Measurements from ENCODE around the gene OCIAD2.
"Not testable (repeated sequence)": the region's sequence is repeated elsewhere in the genome, so short reads cannot be mapped to it uniquely, and the experiment has no call there.

The OCIAD2 gene

GRCh38 chr4:48863728-48864127 lies 42.8 kb downstream of the OCIAD2 start:
- in situ Hi-C loops (cut with MboI; ENCODE audit: low pct_unique_long_range_greater_than_20kb, low sequenced_read_pairs): no loop called here
- no peak for DNase-seq

GRCh38 chr4:48862661-48863060 lies 43.9 kb downstream of the OCIAD2 start:
- in situ Hi-C loops (cut with MboI; ENCODE audit: low pct_unique_long_range_greater_than_20kb, low sequenced_read_pairs): no loop called here
- DNase-seq: no peak

- in situ Hi-C loops (cut with MboI; ENCODE audit: low pct_unique_long_range_greater_than_20kb, low sequenced_read_pairs): no loop called here
- no peak for DNase-seq
Measured at GRCh38 chr4:48862038-48862437, 44.5 kb downstream of the OCIAD2 start.

GRCh38 chr4:48858130-48858529 lies 48.4 kb downstream of the OCIAD2 start:
- in situ Hi-C loops (cut with MboI; ENCODE audit: low pct_unique_long_range_greater_than_20kb, low sequenced_read_pairs): no loop called here
- DNase-seq: no peak

- in situ Hi-C loops (cut with MboI; ENCODE audit: low pct_unique_long_range_greater_than_20kb, low sequenced_read_pairs): no loop called here
- DNase-seq: no peak
Measured at GRCh38 chr4:48854982-48855381, 51.6 kb downstream of the OCIAD2 start.

GRCh38 chr4:48854395-48854683 lies 52.2 kb downstream of the OCIAD2 start:
- in situ Hi-C loops (cut with MboI; ENCODE audit: low pct_unique_long_range_greater_than_20kb, low sequenced_read_pairs): no loop called here
- no peak for DNase-seq

- in situ Hi-C loops (cut with MboI; ENCODE audit: low pct_unique_long_range_greater_than_20kb, low sequenced_read_pairs): no loop called here
- no peak for DNase-seq
Measured at GRCh38 chr4:48853604-48854394, 52.8 kb downstream of the OCIAD2 start.

GRCh38 chr4:48851651-48852050 lies 54.9 kb downstream of the OCIAD2 start:
- no peak for DNase-seq
- in situ Hi-C loops (cut with MboI; ENCODE audit: low pct_unique_long_range_greater_than_20kb, low sequenced_read_pairs): no loop called here

- DNase-seq; in situ Hi-C loops (cut with MboI; ENCODE audit: low pct_unique_long_range_greater_than_20kb, low sequenced_read_pairs): not testable (repeated sequence)
Measured at GRCh38 chr4:48848799-48849198, 57.8 kb downstream of the OCIAD2 start.

- no peak for DNase-seq
- in situ Hi-C loops (cut with MboI; ENCODE audit: low pct_unique_long_range_greater_than_20kb, low sequenced_read_pairs): no loop called here
Measured at GRCh38 chr4:48844843-48845242, 61.7 kb downstream of the OCIAD2 start.

GRCh38 chr4:48841045-48841827 lies 65.3 kb downstream of the OCIAD2 start:
- in situ Hi-C loops (cut with MboI; ENCODE audit: low pct_unique_long_range_greater_than_20kb, low sequenced_read_pairs): no loop called here
- DNase-seq: no peak

GRCh38 chr4:48836658-48837057 lies 69.9 kb downstream of the OCIAD2 start:
- in situ Hi-C loops (cut with MboI; ENCODE audit: low pct_unique_long_range_greater_than_20kb, low sequenced_read_pairs): no loop called here
- DNase-seq: no peak
